Neural crest cell (in vitro differentiated cells): ENCODE data around the gene TUBB2B. TPM values are rescaled to one million over a fixed set of nuclear protein-coding genes. Genes with fewer than 3 reads are reported as not detected.

ENCODE experiments used
- DNase-seq: peaks from one replicate; pipeline ENCODE4 v3.0.0; 2021; ENCODE audit warnings: low read depth, mixed read lengths, low spot score
- H3K27ac Mint-ChIP-seq: one replicate; pipeline ENCODE4 v1.8.0; 2021; ENCODE audit warnings: mild to moderate bottlenecking, mixed read lengths; ENCODE audit not compliant: unreplicated experiment
- H3K27me3 Mint-ChIP-seq: 2 replicates; pipeline ENCODE4 v1.8.0; 2021; ENCODE audit warnings: low read depth, mild to moderate bottlenecking, mixed read lengths
- H3K36me3 Mint-ChIP-seq: 2 replicates; pipeline ENCODE4 v1.8.0; 2021; ENCODE audit warnings: low read depth, mild to moderate bottlenecking, mixed read lengths
- H3K4me1 Mint-ChIP-seq: 2 replicates; pipeline ENCODE4 v1.8.0; 2021; ENCODE audit warnings: mixed read lengths
- H3K4me3 Mint-ChIP-seq: one replicate; pipeline ENCODE4 v1.8.0; 2021; ENCODE audit warnings: mild to moderate bottlenecking, mixed read lengths
- H3K9me3 Mint-ChIP-seq: 2 replicates; pipeline ENCODE4 v1.8.0; 2021; ENCODE audit warnings: mixed read lengths
- CTCF ChIP-seq: fragments of 200-600 bp; sonication (generic); conservative IDR thresholded peaks from 2 replicates; pipeline ENCODE4 v1.5.0; 2021; ENCODE audit warnings: antibody characterized with exemption, mild to moderate bottlenecking
- long read RNA-seq: library from polyadenylated mRNA; unstranded; transcript quantifications from one replicate; pipeline ENCODE4 v2.0.0, GENCODE V29; 2020
- total RNA-seq: library from RNA; stranded (reverse); gene quantifications from 2 replicates; pipeline ENCODE4 v1.2.1, GENCODE V29; 2021

The TUBB2B gene
- total RNA-seq = 655 and 665 TPM in 2 replicates
- long read RNA-seq, transcript TUBB2B-201 (4 exons, 2,020 nt) = major isoform, 999 of 1,032 reads
- long read RNA-seq, partial matches to known transcripts = 22 of 1,032 reads
- long read RNA-seq, other reads (novel, unspliced or antisense) = 10 of 1,032 reads

GRCh38 chr6:3227363-3228045, at the start of gene TUBB2B:
TUBB2B (minus strand) TSS chr6:3227653; CDS start chr6:3227543, 110 bp downstream.
- H3K36me3 Mint-ChIP-seq = peaks cover 21% of the 10 kb centered on the region
- peak within 1 kb of the TSS; percentile 97 for H3K4me3 Mint-ChIP-seq
- no peak for TF ChIP-seq CTCF
- peak; percentile 85 for DNase-seq
- H3K27me3 Mint-ChIP-seq = peaks cover 25% of the 10 kb centered on the region
- H3K9me3 Mint-ChIP-seq = no peaks in the 10 kb centered on the region
- H3K27ac Mint-ChIP-seq = peak within 1 kb of the TSS; percentile 97
- peaks cover 59% of the 10 kb centered on the region for H3K4me1 Mint-ChIP-seq

GRCh38 chr6:3277251-3277650, 49.8 kb upstream of the TUBB2B start:
- Mint-ChIP-seq H3K27me3 (no peaks in the 10 kb centered on the region), H3K9me3 (no peaks in the 10 kb centered on the region), H3K4me3 (no peak overlapping the region), H3K27ac (peak overlapping the region; percentile 50), H3K4me1 (peaks cover 26% of the 10 kb centered on the region), H3K36me3 (peaks cover 9% of the 10 kb centered on the region)
- no peak for TF ChIP-seq CTCF
- DNase-seq = no peak

GRCh38 chr6:3276174-3277167, 49.0 kb upstream of the TUBB2B start:
- no peaks in the 10 kb centered on the region for H3K27me3 Mint-ChIP-seq
- no peak for DNase-seq
- H3K4me3 Mint-ChIP-seq = no peak overlapping the region
- peaks cover 18% of the 10 kb centered on the region for H3K4me1 Mint-ChIP-seq
- no peak for TF ChIP-seq CTCF
- peak overlapping the region; percentile 43 for H3K27ac Mint-ChIP-seq
- no peaks in the 10 kb centered on the region for H3K9me3 Mint-ChIP-seq
- peaks cover 14% of the 10 kb centered on the region for H3K36me3 Mint-ChIP-seq

GRCh38 chr6:3273707-3274521, 46.5 kb upstream of the TUBB2B start:
- no peaks in the 10 kb centered on the region for H3K9me3 Mint-ChIP-seq
- H3K27me3 Mint-ChIP-seq = no peaks in the 10 kb centered on the region
- peaks cover 21% of the 10 kb centered on the region for H3K36me3 Mint-ChIP-seq
- H3K4me1 Mint-ChIP-seq = peaks cover 5% of the 10 kb centered on the region
- H3K4me3 Mint-ChIP-seq = no peak overlapping the region
- peak overlapping the region; percentile 6 for H3K27ac Mint-ChIP-seq
- no peak for TF ChIP-seq CTCF
- DNase-seq = no peak
